WTC11 (cell line): ENCODE results near the gene AMOTL1. TPM values are rescaled to one million over a fixed set of nuclear protein-coding genes. Genes with fewer than 3 reads are reported as not detected.

Source experiments
- ATAC-seq: fragments of 200-7000 bp; cut with Tn5 transposase; 2 replicates; pipeline ENCODE4 v1.10.0; 2021; ENCODE audit warnings: mild to moderate bottlenecking, moderate library complexity
- CTCF ChIA-PET: fragments of 300-600 bp; sonication (Branson Sonifier 250); formaldehyde crosslinking; loops from one replicate; lab custom pipeline; 2021; ENCODE audit warnings: antibody characterized with exemption; lab: Charles Lee
- POLR2A ChIA-PET: fragments of 350-600 bp; sonication (Branson Sonifier 250); formaldehyde crosslinking; loops from one replicate; lab custom pipeline; 2021; ENCODE audit warnings: antibody characterized with exemption; lab: Charles Lee
- DNase-seq: peaks from one replicate; pipeline ENCODE4 v3.0.0; 2021; ENCODE audit warnings: low spot score
- H3K27ac Mint-ChIP-seq: 2 replicates; pipeline ENCODE4 v1.8.0; 2021; ENCODE audit warnings: mixed read lengths
- H3K27me3 Mint-ChIP-seq: 2 replicates; pipeline ENCODE4 v1.8.0; 2021; ENCODE audit warnings: low read depth, mild to moderate bottlenecking, moderate library complexity, mixed read lengths
- H3K36me3 Mint-ChIP-seq: 2 replicates; pipeline ENCODE4 v1.8.0; 2021; ENCODE audit warnings: mixed read lengths
- H3K4me1 Mint-ChIP-seq: 2 replicates; pipeline ENCODE4 v1.8.0; 2022; ENCODE audit warnings: mixed read lengths
- H3K4me3 Mint-ChIP-seq: 2 replicates; pipeline ENCODE4 v1.8.0; 2021; ENCODE audit warnings: mild to moderate bottlenecking, moderate library complexity, mixed read lengths
- H3K9me3 Mint-ChIP-seq: 2 replicates; pipeline ENCODE4 v1.8.0; 2021; ENCODE audit warnings: mixed read lengths
- CREM ChIP-seq: sonication (generic); formaldehyde crosslinking; IDR thresholded peaks from 2 replicates; pipeline ENCODE4 v1.8.1; 2022; ENCODE audit warnings: mild to moderate bottlenecking, missing genetic modification reagents, moderate library complexity
- E2F4 ChIP-seq: sonication (generic); formaldehyde crosslinking; IDR thresholded peaks from 2 replicates; pipeline ENCODE4 v1.8.1; 2022; ENCODE audit warnings: low read depth, mild to moderate bottlenecking, moderate library complexity, missing genetic modification reagents, borderline replicate concordance
- E2F5 ChIP-seq: sonication (generic); formaldehyde crosslinking; IDR thresholded peaks from 2 replicates; pipeline ENCODE4 v1.8.1; 2022; ENCODE audit warnings: mild to moderate bottlenecking, moderate library complexity, missing genetic modification reagents
- ETV6 ChIP-seq: sonication (generic); formaldehyde crosslinking; IDR thresholded peaks from 2 replicates; pipeline ENCODE4 v1.8.1; 2022; ENCODE audit warnings: mild to moderate bottlenecking, missing genetic modification reagents
- FOXJ3 ChIP-seq: sonication (generic); formaldehyde crosslinking; IDR thresholded peaks from 2 replicates; pipeline ENCODE4 v1.9.0; 2021; ENCODE audit warnings: missing genetic modification reagents, mild to moderate bottlenecking, borderline replicate concordance
- FOXP1 ChIP-seq: sonication (generic); formaldehyde crosslinking; IDR thresholded peaks from 2 replicates; pipeline ENCODE4 v1.8.0; 2022; ENCODE audit warnings: missing genetic modification reagents, mild to moderate bottlenecking, moderate library complexity, borderline replicate concordance
- GABPB1 ChIP-seq: sonication (generic); formaldehyde crosslinking; IDR thresholded peaks from 2 replicates; pipeline ENCODE4 v1.8.1; 2023; ENCODE audit warnings: mild to moderate bottlenecking, missing genetic modification reagents
- GRHL2 ChIP-seq: fragments of 250-450 bp; sonication (Bioruptor Pico); IDR thresholded peaks from 2 replicates; pipeline ENCODE4 v1.8.0; 2022; ENCODE audit warnings: mild to moderate bottlenecking, moderate library complexity; ENCODE audit not compliant: insufficient replicate concordance, severe bottlenecking
- HMGA2 ChIP-seq: fragments of 250-450 bp; sonication (Bioruptor Pico); IDR thresholded peaks from 2 replicates; pipeline ENCODE4 v1.4.0; 2021; ENCODE audit warnings: mild to moderate bottlenecking, moderate library complexity
- HMGXB4 ChIP-seq: sonication (generic); formaldehyde crosslinking; IDR thresholded peaks from 2 replicates; pipeline ENCODE4 v1.8.1; 2023; ENCODE audit warnings: mild to moderate bottlenecking, moderate library complexity, missing genetic modification reagents
- MXD4 ChIP-seq: fragments of 250-450 bp; sonication (Bioruptor Pico); IDR thresholded peaks from 2 replicates; pipeline ENCODE4 v1.8.0; 2021; ENCODE audit warnings: mild to moderate bottlenecking, moderate library complexity, borderline replicate concordance
- MYBL2 ChIP-seq: sonication (generic); formaldehyde crosslinking; IDR thresholded peaks from 2 replicates; pipeline ENCODE4 v1.8.1; 2023; ENCODE audit warnings: mild to moderate bottlenecking, moderate library complexity, missing genetic modification reagents
- NFE2L1 ChIP-seq: sonication (generic); formaldehyde crosslinking; IDR thresholded peaks from 2 replicates; pipeline ENCODE4 v1.8.1; 2023; ENCODE audit warnings: missing genetic modification reagents
- RELA ChIP-seq: sonication (generic); formaldehyde crosslinking; IDR thresholded peaks from 2 replicates; pipeline ENCODE4 v1.8.1; 2022; ENCODE audit warnings: missing genetic modification reagents, mild to moderate bottlenecking, borderline replicate concordance
- RORB ChIP-seq: fragments of 250-450 bp; sonication (Bioruptor Pico); IDR thresholded peaks from 2 replicates; pipeline ENCODE4 v1.9.0; 2021; ENCODE audit warnings: mild to moderate bottlenecking
- TEAD4 ChIP-seq: sonication (generic); formaldehyde crosslinking; IDR thresholded peaks from 2 replicates; pipeline ENCODE4 v1.8.0; 2022; ENCODE audit warnings: mild to moderate bottlenecking, missing genetic modification reagents
- ZNF121 ChIP-seq: sonication (generic); formaldehyde crosslinking; IDR thresholded peaks from 2 replicates; pipeline ENCODE4 v1.8.0; 2023; ENCODE audit warnings: missing genetic modification reagents
- ZNF138 ChIP-seq: sonication (generic); formaldehyde crosslinking; conservative IDR thresholded peaks from 2 replicates; pipeline ENCODE4 v1.8.1; 2022; ENCODE audit warnings: mild to moderate bottlenecking, moderate library complexity, missing genetic modification reagents
- ZNF232 ChIP-seq: sonication (generic); formaldehyde crosslinking; IDR thresholded peaks from 2 replicates; pipeline ENCODE4 v1.8.0; 2022; ENCODE audit warnings: mild to moderate bottlenecking, missing genetic modification reagents
- ZNF512 ChIP-seq: sonication (generic); formaldehyde crosslinking; IDR thresholded peaks from 2 replicates; pipeline ENCODE4 v1.8.1; 2022; ENCODE audit warnings: missing genetic modification reagents, borderline replicate concordance
- total RNA-seq: library from RNA; stranded (reverse); gene quantifications from 3 replicates; pipeline ENCODE4 v1.2.3, GENCODE V29; 2021
- TF ChIP-seq, protein P1 (sequence below): fragments of 250-450 bp; sonication (Bioruptor Pico); conservative IDR thresholded peaks from 2 replicates; pipeline ENCODE4 v1.9.0; 2021; ENCODE audit warnings: mild to moderate bottlenecking
- TF ChIP-seq, protein P2 (sequence below): sonication (generic); formaldehyde crosslinking; IDR thresholded peaks from 2 replicates; pipeline ENCODE4 v1.8.0; 2022; ENCODE audit warnings: mild to moderate bottlenecking, missing genetic modification reagents
- TF ChIP-seq, protein P3 (sequence below): sonication (generic); formaldehyde crosslinking; IDR thresholded peaks from 2 replicates; pipeline ENCODE4 v1.8.0; 2022; ENCODE audit warnings: mild to moderate bottlenecking, missing genetic modification reagents
- TF ChIP-seq, protein P4 (sequence below): sonication (generic); formaldehyde crosslinking; conservative IDR thresholded peaks from 2 replicates; pipeline ENCODE4 v1.8.1; 2022; ENCODE audit warnings: mild to moderate bottlenecking, missing genetic modification reagents

Gene AMOTL1
- total RNA-seq, 1 experiment from 2014 or later: 39.8 TPM

DNA sequence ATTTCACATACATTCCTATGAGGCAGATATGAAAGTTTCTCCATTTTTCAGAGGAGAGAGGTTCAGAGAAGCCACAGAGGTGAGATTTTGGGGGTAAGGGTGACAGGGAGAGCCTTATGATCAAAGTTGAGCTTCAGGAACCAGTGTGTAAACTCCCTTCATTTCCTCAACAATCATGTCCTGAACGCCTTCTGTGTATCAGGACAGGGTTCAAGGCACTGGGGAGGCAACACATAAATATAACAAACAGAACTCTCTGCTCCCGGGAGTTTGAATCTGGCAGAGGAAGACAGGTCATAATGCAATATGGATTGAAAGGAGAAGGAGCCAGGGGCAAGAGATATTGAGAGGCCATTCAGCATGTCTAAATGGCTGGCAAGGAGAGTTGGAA, 28.0 kb downstream of the AMOTL1 start (continued):
- TF ChIP-seq, protein P1, sequence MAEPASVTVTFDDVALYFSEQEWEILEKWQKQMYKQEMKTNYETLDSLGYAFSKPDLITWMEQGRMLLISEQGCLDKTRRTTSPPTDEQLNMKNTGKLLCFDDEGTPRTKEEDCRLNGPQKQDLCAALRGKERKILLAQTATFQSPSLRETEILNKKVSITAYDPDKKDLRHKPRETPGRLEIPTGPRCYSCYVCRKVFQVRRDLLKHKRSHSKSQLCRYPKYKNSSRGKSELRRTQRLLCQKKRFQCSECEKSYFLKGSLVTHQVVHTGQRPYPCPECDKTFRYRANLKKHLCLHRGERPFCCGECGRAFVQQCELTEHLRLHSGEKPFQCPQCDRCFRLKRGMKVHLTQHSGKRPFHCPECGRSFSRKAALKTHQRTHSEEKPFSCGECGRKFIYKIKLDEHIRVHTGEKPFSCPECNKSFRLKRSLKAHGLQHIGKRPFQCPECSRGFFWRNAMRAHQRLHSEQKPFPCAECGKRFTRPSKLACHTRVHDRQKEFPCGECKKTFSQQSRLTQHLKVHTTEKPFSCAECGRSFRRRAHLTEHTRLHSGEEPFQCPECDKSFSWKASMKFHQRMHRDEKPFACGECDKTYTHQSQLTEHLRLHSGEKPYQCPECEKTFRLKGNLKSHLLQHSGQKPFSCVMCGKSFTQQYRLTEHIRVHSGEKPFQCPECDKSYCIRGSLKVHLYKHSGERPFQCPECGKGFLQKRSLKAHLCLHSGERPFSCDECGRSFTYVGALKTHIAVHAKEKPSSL: no peak
- TF ChIP-seq RORB (no peak), ZNF121 (no peak), CREM (CRISPR knock-in tag) (no peak), GABPB1 (CRISPR knock-in tag) (no peak), MXD4 (CRISPR knock-in tag) (no peak), HMGA2 (CRISPR knock-in tag) (no peak), FOXP1 (CRISPR knock-in tag) (no peak), RELA (CRISPR knock-in tag) (no peak)
- TF ChIP-seq, all 79 proteins: peak for 0

GRCh38 chr11:94796863-94797262, 28.7 kb downstream of the AMOTL1 start:
- Mint-ChIP-seq H3K36me3 (peaks cover 18% of the 10 kb centered on the region), H3K27ac (no peak overlapping the region), H3K27me3 (no peaks in the 10 kb centered on the region), H3K4me1 (peaks cover 10% of the 10 kb centered on the region), H3K9me3 (peaks cover 2% of the 10 kb centered on the region), H3K4me3 (no peak overlapping the region)
- ChIA-PET POLR2A (no interaction called here), CTCF (no interaction called here)
- ATAC-seq (no peak), DNase-seq (no peak)
- TF ChIP-seq, protein P1: no peak
- TF ChIP-seq HMGA2 (CRISPR knock-in tag) (no peak), MYBL2 (no peak), ZNF138 (CRISPR knock-in tag) (no peak), E2F5 (CRISPR knock-in tag) (no peak), ZNF232 (CRISPR knock-in tag) (no peak), E2F4 (CRISPR knock-in tag) (no peak), ZNF512 (no peak), HMGXB4 (CRISPR knock-in tag) (no peak), FOXJ3 (CRISPR knock-in tag) (no peak), ETV6 (no peak), TEAD4 (CRISPR knock-in tag) (no peak), GRHL2 (CRISPR knock-in tag) (no peak), NFE2L1 (CRISPR knock-in tag) (no peak)
- TF ChIP-seq, protein P2, sequence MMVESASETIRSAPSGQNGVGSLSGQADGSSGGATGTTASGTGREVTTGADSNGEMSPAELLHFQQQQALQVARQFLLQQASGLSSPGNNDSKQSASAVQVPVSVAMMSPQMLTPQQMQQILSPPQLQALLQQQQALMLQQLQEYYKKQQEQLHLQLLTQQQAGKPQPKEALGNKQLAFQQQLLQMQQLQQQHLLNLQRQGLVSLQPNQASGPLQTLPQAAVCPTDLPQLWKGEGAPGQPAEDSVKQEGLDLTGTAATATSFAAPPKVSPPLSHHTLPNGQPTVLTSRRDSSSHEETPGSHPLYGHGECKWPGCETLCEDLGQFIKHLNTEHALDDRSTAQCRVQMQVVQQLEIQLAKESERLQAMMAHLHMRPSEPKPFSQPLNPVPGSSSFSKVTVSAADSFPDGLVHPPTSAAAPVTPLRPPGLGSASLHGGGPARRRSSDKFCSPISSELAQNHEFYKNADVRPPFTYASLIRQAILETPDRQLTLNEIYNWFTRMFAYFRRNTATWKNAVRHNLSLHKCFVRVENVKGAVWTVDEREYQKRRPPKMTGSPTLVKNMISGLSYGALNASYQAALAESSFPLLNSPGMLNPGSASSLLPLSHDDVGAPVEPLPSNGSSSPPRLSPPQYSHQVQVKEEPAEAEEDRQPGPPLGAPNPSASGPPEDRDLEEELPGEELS (CRISPR knock-in tag): no peak
- TF ChIP-seq, protein P3, sequence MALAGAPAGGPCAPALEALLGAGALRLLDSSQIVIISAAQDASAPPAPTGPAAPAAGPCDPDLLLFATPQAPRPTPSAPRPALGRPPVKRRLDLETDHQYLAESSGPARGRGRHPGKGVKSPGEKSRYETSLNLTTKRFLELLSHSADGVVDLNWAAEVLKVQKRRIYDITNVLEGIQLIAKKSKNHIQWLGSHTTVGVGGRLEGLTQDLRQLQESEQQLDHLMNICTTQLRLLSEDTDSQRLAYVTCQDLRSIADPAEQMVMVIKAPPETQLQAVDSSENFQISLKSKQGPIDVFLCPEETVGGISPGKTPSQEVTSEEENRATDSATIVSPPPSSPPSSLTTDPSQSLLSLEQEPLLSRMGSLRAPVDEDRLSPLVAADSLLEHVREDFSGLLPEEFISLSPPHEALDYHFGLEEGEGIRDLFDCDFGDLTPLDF: no peak
- TF ChIP-seq, protein P4, sequence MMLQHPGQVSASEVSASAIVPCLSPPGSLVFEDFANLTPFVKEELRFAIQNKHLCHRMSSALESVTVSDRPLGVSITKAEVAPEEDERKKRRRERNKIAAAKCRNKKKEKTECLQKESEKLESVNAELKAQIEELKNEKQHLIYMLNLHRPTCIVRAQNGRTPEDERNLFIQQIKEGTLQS (CRISPR knock-in tag): no peak
